Fibroblast of lung (primary cell): ENCODE results near the gene TUBB.

Source experiments
- EZH2 ChIP-seq: IDR thresholded peaks from 2 replicates; pipeline ENCODE4 v1.5.1; 2012; ENCODE audit warnings: low read length, control low read depth, mild to moderate bottlenecking; ENCODE audit errors: missing control alignments
- TF ChIP-seq, protein P1 (sequence below), 2 donors: IDR thresholded peaks in 1 of 2; conservative IDR thresholded peaks in 1 of 2; 1 replicate in 1 of 2; 2 replicates in 1 of 2; pipeline ENCODE4 v1.5.1; 2011 to 2012; ENCODE audit warnings: low read length in 2 of 2, control low read depth in 1 of 2, inconsistent platforms in 1 of 2, low read depth in 1 of 2, mild to moderate bottlenecking in 1 of 2

DNA sequence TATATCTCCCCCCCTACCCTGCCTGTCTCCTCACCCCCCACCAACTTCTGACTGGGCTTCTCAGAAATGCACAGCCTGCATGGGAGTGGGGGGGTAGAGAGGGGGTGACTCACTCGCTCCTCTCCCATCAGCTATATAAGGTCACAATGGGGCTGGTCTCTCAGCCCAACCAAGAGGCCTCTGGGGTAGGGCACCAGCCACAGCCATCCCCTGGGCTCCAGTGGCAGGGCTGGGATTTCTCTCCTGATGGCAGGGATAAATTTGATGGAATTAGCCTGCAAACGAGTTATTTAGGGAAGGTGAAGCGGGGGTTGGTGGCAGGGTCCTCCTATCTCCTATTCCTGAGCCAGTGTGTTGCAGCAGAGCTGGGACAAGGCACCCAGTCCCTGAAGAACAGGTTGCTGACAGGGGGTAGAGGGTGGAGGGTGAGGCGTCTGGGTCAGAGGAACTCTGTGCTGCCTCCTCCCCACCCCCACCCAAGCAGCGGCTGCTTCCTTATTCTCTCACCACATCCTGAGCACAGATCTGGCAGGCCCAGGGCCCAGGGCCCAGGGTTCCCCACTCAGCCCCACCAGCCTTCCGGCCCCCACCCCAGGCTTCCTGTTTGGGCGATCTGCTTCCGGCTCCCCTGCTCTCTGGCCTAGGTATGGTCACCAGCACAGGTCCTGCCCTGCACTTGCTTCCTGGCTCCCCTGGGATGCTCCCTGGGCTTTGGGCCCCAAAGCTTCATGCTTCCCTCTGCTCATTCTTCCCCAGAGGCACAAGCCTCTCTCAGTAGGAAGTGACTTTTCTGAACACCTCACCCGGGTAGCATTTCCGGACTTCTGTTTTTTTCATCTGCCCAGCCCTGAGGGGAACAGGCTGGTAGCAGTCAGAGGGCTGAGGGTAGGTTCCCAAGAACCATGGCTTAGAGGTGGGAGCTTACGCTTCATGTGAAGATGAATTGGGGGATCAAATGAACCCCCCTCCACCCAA is 37.7 kb upstream of the TUBB start:
- TF ChIP-seq, protein P1, sequence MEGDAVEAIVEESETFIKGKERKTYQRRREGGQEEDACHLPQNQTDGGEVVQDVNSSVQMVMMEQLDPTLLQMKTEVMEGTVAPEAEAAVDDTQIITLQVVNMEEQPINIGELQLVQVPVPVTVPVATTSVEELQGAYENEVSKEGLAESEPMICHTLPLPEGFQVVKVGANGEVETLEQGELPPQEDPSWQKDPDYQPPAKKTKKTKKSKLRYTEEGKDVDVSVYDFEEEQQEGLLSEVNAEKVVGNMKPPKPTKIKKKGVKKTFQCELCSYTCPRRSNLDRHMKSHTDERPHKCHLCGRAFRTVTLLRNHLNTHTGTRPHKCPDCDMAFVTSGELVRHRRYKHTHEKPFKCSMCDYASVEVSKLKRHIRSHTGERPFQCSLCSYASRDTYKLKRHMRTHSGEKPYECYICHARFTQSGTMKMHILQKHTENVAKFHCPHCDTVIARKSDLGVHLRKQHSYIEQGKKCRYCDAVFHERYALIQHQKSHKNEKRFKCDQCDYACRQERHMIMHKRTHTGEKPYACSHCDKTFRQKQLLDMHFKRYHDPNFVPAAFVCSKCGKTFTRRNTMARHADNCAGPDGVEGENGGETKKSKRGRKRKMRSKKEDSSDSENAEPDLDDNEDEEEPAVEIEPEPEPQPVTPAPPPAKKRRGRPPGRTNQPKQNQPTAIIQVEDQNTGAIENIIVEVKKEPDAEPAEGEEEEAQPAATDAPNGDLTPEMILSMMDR (conservative IDR thresholded peaks at IDR 0.05 in 1 of 2, IDR thresholded peaks at IDR 0.05 in 1 of 2; ENCODE audit: low read depth in 1 of 2, low read length in 2 of 2), result no peak
- no peak for TF ChIP-seq EZH2
